ENCODE data around the gene PRKAR1B.

- TF ChIP-seq CTCF (IDR thresholded peaks at IDR 0.05 in 8 of 11, conservative IDR thresholded peaks at IDR 0.05 in 3 of 11) (no peak), POLR2A (IDR thresholded peaks at IDR 0.05) (no peak)
Measured at GRCh38 chr7:651032-651728, 75.9 kb downstream of the PRKAR1B start.
